IMR-90 (cell line): ENCODE results near the gene AKT3. TPM values are rescaled to one million over a fixed set of nuclear protein-coding genes. Genes with fewer than 3 reads are reported as not detected.

Experiments used
- ATAC-seq: fragments of 200-7000 bp; cut with Tn5 transposase; 2 replicates; pipeline ENCODE4 v1.9.1; 2020; ENCODE audit warnings: low read depth, mild to moderate bottlenecking, moderate library complexity
- BruUV-seq: library from RNA; stranded (reverse); fragments of 400-500 nt; replicated peaks from 2 replicates; lab custom pipeline; 2021; lab: Mats Ljungman, UMichigan
- CTCF ChIA-PET: fragments of 300-600 bp; formaldehyde crosslinking; extraction: SDS; loops from one replicate; lab custom pipeline; 2021; ENCODE audit warnings: antibody characterized with exemption; lab: Yijun Ruan, JAX
- POLR2A ChIA-PET: fragments of 300-600 bp; sonication (Branson Sonifier 250); formaldehyde crosslinking; loops from one replicate; lab custom pipeline; 2022; ENCODE audit warnings: antibody characterized with exemption; ENCODE audit not compliant: unreplicated experiment; lab: Charles Lee
- DNase-seq: peaks from one replicate; pipeline ENCODE4 v3.0.0; 2013
- H2AFZ ChIP-seq: replicated peaks from 2 replicates; pipeline ENCODE3; 2013; ENCODE audit warnings: low read length, mild to moderate bottlenecking; ENCODE audit not compliant: poor library complexity
- H2AK5ac ChIP-seq: 2 replicates; pipeline ENCODE4 v1.6.1; 2013; ENCODE audit warnings: low read depth, low read length, inconsistent platforms
- H2AK9ac ChIP-seq: replicated peaks from 2 replicates; pipeline ENCODE3; 2013; ENCODE audit warnings: mild to moderate bottlenecking, low read depth, low read length, moderate library complexity; ENCODE audit not compliant: poor library complexity
- H2BK120ac ChIP-seq: 2 replicates; pipeline ENCODE4 v1.6.1; 2013; ENCODE audit warnings: low read depth, low read length, inconsistent platforms
- H2BK15ac ChIP-seq: 3 replicates; pipeline ENCODE4 v1.6.1; 2013; ENCODE audit warnings: low read depth, low read length, inconsistent platforms
- H2BK20ac ChIP-seq: 2 replicates; pipeline ENCODE4 v1.6.1; 2013; ENCODE audit warnings: low read depth, mild to moderate bottlenecking, inconsistent platforms, low read length, moderate library complexity
- H2BK5ac ChIP-seq: 2 replicates; pipeline ENCODE4 v1.6.1; 2013; ENCODE audit warnings: mild to moderate bottlenecking, low read depth, low read length, inconsistent platforms; ENCODE audit not compliant: poor library complexity, severe bottlenecking
- H3K14ac ChIP-seq: replicated peaks from 2 replicates; pipeline ENCODE4 v1.6.1; 2013; ENCODE audit warnings: low read depth, low read length, inconsistent platforms
- H3K18ac ChIP-seq: 2 replicates; pipeline ENCODE4 v1.6.1; 2013; ENCODE audit warnings: low read depth, low read length, control low read depth
- H3K23ac ChIP-seq: 2 replicates; pipeline ENCODE4 v1.6.1; 2013; ENCODE audit warnings: low read depth, low read length, inconsistent platforms
- H3K27ac ChIP-seq: 2 replicates; pipeline ENCODE4 v1.5.1; 2013; ENCODE audit warnings: mild to moderate bottlenecking, control low read depth, low read length; ENCODE audit not compliant: insufficient read depth
- H3K27me3 ChIP-seq: 2 replicates; pipeline ENCODE4 v1.6.1; 2013; ENCODE audit warnings: low read length; ENCODE audit not compliant: control insufficient read depth, insufficient read depth
- H3K36me3 ChIP-seq: 2 replicates; pipeline ENCODE4 v1.6.1; 2013; ENCODE audit warnings: low read length, mixed read lengths; ENCODE audit not compliant: control insufficient read depth, insufficient read depth
- H3K4ac ChIP-seq: 2 replicates; pipeline ENCODE4 v1.6.1; 2013; ENCODE audit warnings: low read depth, low read length, inconsistent platforms
- H3K4me1 ChIP-seq: 2 replicates; pipeline ENCODE4 v1.6.1; 2013; ENCODE audit warnings: low read length, mixed read lengths; ENCODE audit not compliant: control insufficient read depth, insufficient read depth
- H3K4me2 ChIP-seq: 2 replicates; pipeline ENCODE4 v1.6.1; 2013; ENCODE audit warnings: low read depth, mild to moderate bottlenecking, control low read depth, low read length, moderate library complexity
- H3K4me3 ChIP-seq: 2 replicates; pipeline ENCODE4 v1.5.1; 2013; ENCODE audit warnings: low read depth, mild to moderate bottlenecking, control low read depth, low read length, moderate library complexity; ENCODE audit not compliant: insufficient read depth
- H3K56ac ChIP-seq: 2 replicates; pipeline ENCODE4 v1.6.1; 2013; ENCODE audit warnings: low read length, inconsistent platforms; ENCODE audit not compliant: insufficient read depth; ENCODE audit errors: extremely low read depth
- H3K79me1 ChIP-seq, 2 experiments: 2 replicates each; pipeline ENCODE4 v1.6.1; 2013; ENCODE audit warnings: low read length in 2 of 2, inconsistent platforms in 1 of 2, low read depth in 1 of 2
- H3K9ac ChIP-seq: 2 replicates; pipeline ENCODE4 v1.6.1; 2013; ENCODE audit warnings: low read depth, low read length, control low read depth
- H3K9me1 ChIP-seq: 2 replicates; pipeline ENCODE4 v1.6.1; 2013; ENCODE audit warnings: low read length, inconsistent platforms; ENCODE audit not compliant: insufficient read depth
- H3K9me3 ChIP-seq: 2 replicates; pipeline ENCODE4 v1.6.1; 2013; ENCODE audit warnings: low read length; ENCODE audit not compliant: control insufficient read depth, insufficient read depth
- H4K20me1 ChIP-seq: 2 replicates; pipeline ENCODE4 v1.6.1; 2013; ENCODE audit warnings: low read length, inconsistent platforms; ENCODE audit not compliant: insufficient read depth
- H4K5ac ChIP-seq: 2 replicates; pipeline ENCODE4 v1.6.1; 2013; ENCODE audit warnings: mild to moderate bottlenecking, low read depth, low read length, control low read depth
- H4K8ac ChIP-seq, 2 experiments: 2 replicates each; pipeline ENCODE4 v1.6.1; 2013; ENCODE audit warnings: low read depth in 2 of 2, low read length in 2 of 2, control low read depth in 1 of 2, inconsistent platforms in 1 of 2
- H4K91ac ChIP-seq: 2 replicates; pipeline ENCODE4 v1.6.1; 2013; ENCODE audit warnings: low read depth, low read length, inconsistent platforms; ENCODE audit not compliant: insufficient read depth
- CEBPB ChIP-seq: IDR thresholded peaks from 2 replicates; pipeline ENCODE4 v1.6.1; 2012; ENCODE audit warnings: low read depth, low read length, improper control_type of control experiment
- CTCF ChIP-seq: conservative IDR thresholded peaks from 2 replicates; pipeline ENCODE4 v1.5.1; 2012; ENCODE audit warnings: mild to moderate bottlenecking, low read depth, low read length, improper control_type of control experiment
- FOS ChIP-seq: fragments of 150-350 bp; IDR thresholded peaks from 2 replicates; pipeline ENCODE4 v1.6.1; 2016; ENCODE audit warnings: low read depth, low read length
- MAZ ChIP-seq: IDR thresholded peaks from 2 replicates; pipeline ENCODE4 v1.6.1; 2012; ENCODE audit warnings: low read depth, mild to moderate bottlenecking, low read length, improper control_type of control experiment, moderate library complexity, borderline replicate concordance
- MXI1 ChIP-seq: IDR thresholded peaks from 2 replicates; pipeline ENCODE4 v1.6.1; 2012; ENCODE audit warnings: low read depth, mild to moderate bottlenecking, low read length, moderate library complexity, borderline replicate concordance
- SMC3 ChIP-seq: fragments of 150-350 bp; IDR thresholded peaks from 2 replicates; pipeline ENCODE4 v1.6.1; 2016; ENCODE audit warnings: low read depth, mild to moderate bottlenecking, antibody characterized with exemption, low read length, moderate library complexity
- WGBS, 2 experiments: methylation state at CpG; one replicate each; pipeline versions ENCODE4 v1.1.5 to v1.1.7; 2013; ENCODE audit warnings: missing lambda C conversion rate in 2 of 2; ENCODE audit not compliant: insufficient read length in 1 of 2; ENCODE audit errors: extremely low coverage in 2 of 2; 5-methylcytosine and 5-hydroxymethylcytosine counted together
- dilution Hi-C: fragments of 300-500 bp; cut with HindIII; formaldehyde crosslinking; loops from one replicate; pipeline ENCODE4 v1.14.3; 2018; ENCODE audit warnings: low sequenced_read_pairs; ENCODE audit not compliant: unreplicated experiment
- in situ Hi-C: fragments of 300-500 bp; cut with MboI; formaldehyde crosslinking; loops from 3 replicates; pipeline ENCODE4 v1.14.3; 2019; ENCODE audit warnings: low sequenced_read_pairs, inconsistent platforms, mixed read lengths
- intact Hi-C: fragments of 100-400 bp; cut with micrococcal nuclease; formaldehyde crosslinking; loops from 2 replicates; pipeline ENCODE4 v1.10.0; 2022
- polyA plus RNA-seq, 3 experiments: library from polyadenylated mRNA; depleted of rRNA; stranded (reverse); fragments of >200 nt; gene quantifications; 2 replicates each; pipeline ENCODE4 v1.2.3, GENCODE V29; 2012; ENCODE audit warnings: low replicate concordance in 1 of 3
- total RNA-seq: library from RNA; depleted of rRNA; stranded (reverse); fragments of >200 nt; gene quantifications from 2 replicates; pipeline ENCODE4 v1.2.3, GENCODE V29; 2012

Gene AKT3
- total and polyA plus RNA-seq, 2 of the 4 experiments (the other 2 are of a cell fraction), result 15.2 to 19.4 TPM

GRCh38 chr1:243642936-243643335 is 207.1 kb downstream of the AKT3 start:
- H2BK15ac ChIP-seq, result no peak overlapping the region
- CTCF ChIA-PET, result interaction anchor here (0.6 kb wide), 1 partner anchor 630 kb away, joined by 3 read pairs; no protein-coding TSS in a partner anchor
- H3K36me3 ChIP-seq, result peaks cover 7% of the 10 kb centered on the region
- H3K9me1 ChIP-seq, result no peaks in the 10 kb centered on the region
- H4K20me1 ChIP-seq, result no peaks in the 10 kb centered on the region
- H3K9ac ChIP-seq, result no peak overlapping the region
- no TSS peak for BruUV-seq
- no peak overlapping the region for H2BK20ac ChIP-seq
- H3K4me1 ChIP-seq, result no peaks in the 10 kb centered on the region
- no CpG with 5 or more reads among the region's 5 CpGs for whole genome bisulfite sequencing, 2 experiments
- H3K23ac ChIP-seq, result no peak overlapping the region
- no peak overlapping the region for H4K5ac ChIP-seq
- POLR2A ChIA-PET, result interaction anchor here (1.0 kb wide), 1 partner anchor 11 kb away, joined by 3 read pairs; no protein-coding TSS in a partner anchor
- DNase-seq, result peak; percentile 78
- intact Hi-C loops, result no loop called here
- dilution Hi-C loops, result no loop called here
- no peak overlapping the region for H3K4me3 ChIP-seq
- H2AK9ac ChIP-seq, result no peak overlapping the region
- H4K91ac ChIP-seq, result no peak overlapping the region
- ATAC-seq, result no peak
- no peak overlapping the region for H4K8ac ChIP-seq
- no peaks in the 10 kb centered on the region for H3K27me3 ChIP-seq
- no peak overlapping the region for H3K4ac ChIP-seq
- H3K18ac ChIP-seq, result no peak overlapping the region
- no peak overlapping the region for H2AK5ac ChIP-seq
- H3K56ac ChIP-seq, result no peak overlapping the region
- no peak overlapping the region for H3K4me2 ChIP-seq
- H3K14ac ChIP-seq, result no peak overlapping the region
- TF ChIP-seq FOS (no peak), CTCF (no peak), MXI1 (no peak), CEBPB (no peak), MAZ (no peak), SMC3 (no peak)
- H3K27ac ChIP-seq, result no peak overlapping the region
- no peak overlapping the region for H2BK5ac ChIP-seq
- in situ Hi-C loops, result no loop called here
- peaks cover 2% of the 10 kb centered on the region; the same call in 1 of the 2 replicates for H3K9me3 ChIP-seq
- peaks cover 5 to 16% of the 10 kb centered on the region in 2 experiments; a peak in 2 of 4 replicates for H3K79me1 ChIP-seq
- no peak overlapping the region for H2AFZ ChIP-seq
- H2BK120ac ChIP-seq, result no peak overlapping the region
